Stimulated activated CD4-positive, alpha-beta T cell treated with anti-CD3 and anti-CD28 coated beads, Interleukin-1b, Interleukin-23, amount 100 ng/mL, for 4 hours (primary cell): ENCODE results near the gene ZIC5.
"Not testable (repeated sequence)": the region's sequence is repeated elsewhere in the genome, so short reads cannot be mapped to it uniquely, and the experiment has no call there.

ENCODE experiments used
- DNase-seq, 2 donors: peaks; one replicate each; pipeline ENCODE4 v3.0.0-alpha.2; 2020; ENCODE audit warnings: low read depth in 2 of 2

The ZIC5 gene

DNA sequence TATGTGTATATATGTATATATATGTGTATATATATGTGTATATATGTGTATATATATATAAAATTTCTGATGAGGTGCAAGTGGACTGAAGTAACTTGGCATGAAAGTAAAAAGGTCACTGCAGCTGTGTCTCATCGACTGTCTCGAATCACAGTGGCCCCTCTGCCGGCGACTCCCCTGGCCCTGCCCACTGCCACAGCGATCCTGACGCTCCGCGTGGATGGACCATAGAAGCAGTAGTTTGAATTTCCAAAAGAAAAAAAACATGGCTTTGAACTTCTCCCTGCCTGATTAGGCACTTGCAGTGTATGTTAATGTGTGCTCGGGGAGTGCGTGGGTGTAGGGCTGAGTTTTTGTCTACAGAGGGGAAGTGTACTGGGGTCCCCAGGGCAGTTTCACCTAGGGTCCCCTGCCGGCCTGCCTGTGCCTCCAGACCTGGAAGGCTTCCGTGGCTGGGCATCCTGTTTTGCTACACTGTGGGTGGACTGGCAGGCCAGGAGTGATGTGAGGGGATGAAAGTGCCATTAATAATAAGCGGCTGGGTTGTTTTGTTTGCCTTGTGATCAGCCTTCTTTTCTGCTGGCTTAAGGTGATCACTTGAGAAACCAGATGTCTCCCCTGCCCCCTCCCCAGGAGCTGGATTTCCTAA, 10.8 kb downstream of the ZIC5 start:
- DNase-seq: no peak

DNA sequence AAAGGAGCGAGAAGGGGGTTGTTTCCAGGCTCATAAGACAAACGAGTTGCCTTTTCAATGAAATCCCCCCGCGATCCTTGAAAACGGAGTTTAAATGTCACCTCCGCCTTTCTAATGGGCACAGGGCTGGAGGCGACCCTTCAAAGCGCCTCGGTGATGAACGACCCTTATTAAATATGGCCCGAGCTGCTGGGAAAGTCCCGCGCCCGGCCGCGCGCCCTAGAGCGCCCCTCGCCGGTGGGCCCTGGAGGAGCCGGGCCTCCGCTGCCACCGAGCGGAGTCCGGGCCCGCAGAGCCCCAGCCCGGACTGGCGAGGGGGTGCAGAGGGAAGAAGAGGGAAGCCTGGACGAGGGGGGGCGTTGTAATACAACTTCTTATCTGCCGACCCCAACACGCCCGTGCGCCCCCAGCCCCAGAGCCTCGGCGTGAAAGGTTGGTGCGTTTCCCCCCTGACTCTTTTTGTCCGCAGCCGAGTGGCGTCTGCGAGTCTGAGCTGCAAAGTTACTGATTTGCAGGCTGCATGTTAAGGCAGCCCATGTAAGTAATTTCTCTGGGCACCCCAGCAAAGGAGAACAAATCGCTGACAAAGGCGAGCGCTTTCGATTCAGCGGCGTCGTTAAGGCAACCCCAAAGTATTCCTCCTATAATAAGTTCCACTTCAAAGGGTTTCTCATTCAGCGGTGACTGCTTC, 11.9 kb downstream of the ZIC5 start:
- DNase-seq: no peak

DNA sequence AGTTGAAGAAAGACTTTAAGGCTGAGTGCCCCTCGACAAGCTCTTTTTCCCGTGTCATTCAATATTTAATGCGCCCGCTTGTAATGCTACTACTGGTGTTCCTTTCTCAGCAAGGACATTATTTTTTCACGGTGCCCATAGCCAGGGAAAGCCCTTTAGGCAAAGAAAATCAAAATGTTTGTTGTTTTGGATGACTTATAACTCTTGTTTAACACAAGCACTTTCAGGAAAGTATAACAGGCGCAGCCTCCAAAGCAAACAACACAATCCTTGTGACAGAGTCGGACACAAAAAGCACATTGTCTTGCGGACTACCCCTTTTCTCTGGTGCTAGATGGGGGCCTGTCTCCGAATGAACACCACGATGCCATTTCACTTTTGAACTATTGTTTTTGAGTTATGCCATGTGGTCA, 12.4 kb downstream of the ZIC5 start:
- DNase-seq: no peak

DNA sequence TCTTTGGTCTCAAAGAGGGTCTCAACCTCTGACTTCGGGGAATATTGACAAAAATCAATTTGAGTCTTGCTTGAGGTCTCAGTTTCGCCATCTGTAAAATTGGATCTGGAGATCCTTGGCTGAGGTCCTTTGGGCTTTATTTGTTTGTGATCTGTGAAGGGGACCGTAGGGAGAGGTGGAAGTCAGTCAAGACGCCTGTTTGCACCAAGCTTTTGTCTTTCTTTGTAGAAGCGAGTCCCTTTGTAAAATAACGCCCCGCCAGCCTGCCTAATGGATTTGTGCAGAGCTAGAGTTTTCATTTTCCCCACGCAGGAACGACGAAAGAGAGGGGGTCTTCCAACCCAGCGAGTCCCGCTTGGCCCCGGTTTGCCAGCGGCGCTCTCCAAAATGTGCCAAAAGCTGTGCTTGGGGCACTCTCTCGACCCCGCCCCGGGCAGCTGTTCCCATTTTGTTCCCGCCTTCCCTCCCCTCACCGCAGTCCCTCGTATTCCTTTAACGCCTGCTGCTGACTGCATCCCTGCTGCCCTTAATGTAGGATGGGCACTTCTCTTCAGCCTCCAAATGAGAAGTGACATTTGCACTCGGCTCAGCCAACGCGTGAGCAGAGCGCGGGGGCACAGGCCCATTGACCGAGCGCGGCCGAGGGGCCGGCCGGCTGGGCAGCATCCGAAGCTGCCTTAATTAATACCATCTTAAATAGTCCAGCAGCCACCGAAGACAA, 13.0 kb downstream of the ZIC5 start:
- DNase-seq: no peak

DNA sequence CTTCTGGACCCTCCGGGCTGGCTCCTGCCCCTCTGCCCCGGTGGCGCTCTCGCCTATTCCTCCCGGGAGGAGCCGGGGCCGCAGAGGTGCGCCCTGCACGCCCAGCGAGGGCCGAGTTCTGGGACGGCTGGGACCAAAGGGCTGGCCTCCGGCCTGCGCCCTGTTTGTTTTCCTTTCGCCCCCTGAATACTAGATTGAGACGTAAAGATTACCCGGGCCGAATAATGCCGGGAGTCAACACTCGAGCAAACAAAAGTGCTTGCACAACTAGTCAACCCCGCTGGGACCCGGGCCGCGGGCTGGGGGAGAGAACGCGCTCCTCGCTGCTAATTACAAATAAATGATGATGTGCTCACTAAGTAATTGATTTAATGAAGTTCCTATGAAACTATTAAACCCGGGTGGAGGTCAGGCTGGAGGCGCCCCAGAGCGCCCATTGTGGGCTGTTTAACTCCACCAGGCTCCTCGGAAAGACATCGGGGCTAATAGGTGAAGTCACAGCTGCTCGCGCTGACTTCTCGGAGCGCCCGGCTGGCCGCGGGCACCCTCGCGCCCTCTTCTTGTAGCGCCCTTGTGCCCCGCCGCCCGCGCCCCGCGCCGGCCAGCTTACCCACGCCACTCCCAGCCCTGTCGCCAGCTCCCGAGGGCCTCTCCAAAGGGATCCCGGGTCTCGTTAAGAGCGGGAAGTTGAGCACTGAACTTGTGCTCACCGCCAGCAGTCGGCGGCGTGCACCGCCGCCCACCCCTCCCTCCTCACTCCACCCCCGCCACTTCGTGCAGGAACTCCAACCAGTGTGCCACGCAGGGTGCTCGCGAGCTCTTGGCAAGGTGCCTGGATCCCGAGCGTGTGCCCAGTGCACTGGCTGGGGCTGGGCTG, 14.9 kb downstream of the ZIC5 start:
- no peak for DNase-seq

DNA sequence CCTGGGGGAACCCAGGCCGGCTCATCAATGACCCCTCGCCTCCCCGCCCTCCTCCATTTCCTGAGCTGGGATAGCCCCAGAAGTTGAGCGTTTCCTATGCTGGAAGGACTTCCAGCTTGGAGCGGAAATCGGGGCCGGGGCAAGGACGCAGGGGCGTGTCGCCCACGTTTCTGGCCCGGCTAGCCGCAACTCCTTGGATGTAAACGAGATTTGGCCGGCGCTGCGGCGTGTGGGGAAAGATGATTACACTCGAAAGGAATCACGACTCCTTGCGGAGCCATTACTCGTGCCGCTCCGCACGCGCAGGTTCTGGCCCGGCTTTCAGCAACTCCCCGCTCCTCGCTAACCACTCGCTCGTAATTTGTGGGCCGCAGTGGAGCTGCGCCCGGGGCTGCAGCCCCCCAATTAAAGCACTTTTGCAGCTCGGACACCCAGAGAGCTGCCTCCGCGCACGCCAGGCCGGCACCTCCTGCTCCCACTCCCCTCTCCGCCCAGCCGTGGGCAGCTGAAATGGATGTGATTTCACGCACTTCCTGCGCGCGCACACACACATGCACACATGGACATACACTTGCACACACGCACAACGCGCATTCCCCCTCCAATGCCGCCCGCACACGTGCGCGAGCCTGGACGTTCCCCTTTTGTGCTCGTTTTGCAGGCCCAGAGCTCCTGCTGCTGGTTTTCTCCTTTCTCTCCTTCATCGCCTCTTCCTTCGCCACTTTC, 15.7 kb downstream of the ZIC5 start:
- no peak for DNase-seq

DNA sequence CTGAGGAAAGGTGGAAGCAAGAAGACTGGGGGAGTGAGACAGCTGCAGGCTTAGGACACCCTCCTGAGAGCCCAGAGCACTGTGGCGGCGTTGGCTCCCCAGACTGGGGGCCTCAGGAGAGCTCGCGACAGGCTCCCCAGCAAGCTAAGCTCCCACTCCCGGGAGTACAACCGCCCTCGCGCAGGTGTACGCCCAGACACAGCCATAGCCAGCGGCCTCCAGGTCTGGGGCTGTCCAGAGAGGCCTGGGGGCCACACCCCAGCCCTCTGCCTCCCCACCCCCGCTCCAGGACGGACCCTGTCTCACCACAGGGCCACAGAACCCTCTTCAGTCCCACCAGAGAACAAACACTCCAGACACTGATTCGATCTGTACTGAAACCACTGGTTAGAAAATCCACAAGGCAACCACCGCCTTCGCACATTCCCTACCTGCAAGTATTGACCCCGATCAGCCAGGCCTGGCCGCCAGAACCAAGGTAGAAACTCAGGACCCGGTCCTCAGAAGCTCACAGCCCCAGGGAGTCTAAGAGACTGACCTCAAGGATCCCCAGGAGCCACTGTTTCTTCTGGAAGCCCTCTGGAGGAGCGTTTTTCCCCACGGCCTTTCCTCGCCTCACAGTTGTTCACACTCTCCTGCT, 16.3 kb downstream of the ZIC5 start:
- no peak for DNase-seq

DNA sequence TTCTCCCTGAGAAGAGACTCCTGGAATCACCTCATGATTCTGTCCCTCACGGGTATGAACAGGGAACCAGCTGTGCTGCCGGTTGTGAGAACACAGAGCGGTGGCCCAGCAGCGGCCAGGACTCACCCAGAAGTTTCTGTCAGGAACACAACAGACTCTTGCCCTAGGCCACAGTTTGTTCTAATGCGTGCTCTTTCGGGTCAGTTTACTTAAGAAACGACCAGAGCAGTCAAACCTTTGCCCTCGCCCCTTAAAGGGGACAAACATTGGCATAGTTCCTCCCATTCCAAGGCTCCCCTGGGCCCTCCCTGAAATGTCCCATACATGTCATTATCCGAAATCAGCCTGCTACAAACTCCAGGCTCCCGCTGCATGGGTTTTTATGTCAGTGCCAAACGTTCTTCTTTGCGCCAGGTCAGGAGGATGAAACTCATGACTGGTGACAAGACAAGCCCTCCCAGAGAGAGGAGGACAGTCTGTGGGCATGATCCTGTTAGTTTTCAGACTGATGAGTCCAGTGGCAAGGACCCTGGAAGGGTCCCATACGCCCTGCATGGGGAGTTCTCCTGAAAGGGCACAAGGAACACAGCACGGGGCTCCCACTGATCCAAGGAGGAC, 18.3 kb downstream of the ZIC5 start:
- no peak for DNase-seq

DNA sequence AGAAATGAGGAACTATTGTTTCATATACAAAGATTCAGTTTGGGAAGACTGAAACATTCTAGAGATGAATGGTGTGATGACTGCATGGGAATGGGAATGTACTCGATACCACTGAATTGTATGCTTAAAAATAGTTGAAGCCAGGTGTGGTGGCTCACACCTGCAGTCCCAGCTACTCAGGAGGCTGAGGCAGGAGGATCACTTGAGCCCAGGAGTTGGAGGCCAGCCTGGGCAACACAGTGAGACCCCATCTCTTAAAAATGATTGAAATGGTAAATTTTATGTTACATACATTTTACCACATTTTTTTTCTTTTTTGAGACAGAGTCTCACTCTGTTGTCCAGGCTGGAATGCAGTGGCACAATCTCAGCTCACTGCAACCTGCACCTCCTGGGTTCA, 19.9 kb downstream of the ZIC5 start:
- DNase-seq: not testable (repeated sequence)

DNA sequence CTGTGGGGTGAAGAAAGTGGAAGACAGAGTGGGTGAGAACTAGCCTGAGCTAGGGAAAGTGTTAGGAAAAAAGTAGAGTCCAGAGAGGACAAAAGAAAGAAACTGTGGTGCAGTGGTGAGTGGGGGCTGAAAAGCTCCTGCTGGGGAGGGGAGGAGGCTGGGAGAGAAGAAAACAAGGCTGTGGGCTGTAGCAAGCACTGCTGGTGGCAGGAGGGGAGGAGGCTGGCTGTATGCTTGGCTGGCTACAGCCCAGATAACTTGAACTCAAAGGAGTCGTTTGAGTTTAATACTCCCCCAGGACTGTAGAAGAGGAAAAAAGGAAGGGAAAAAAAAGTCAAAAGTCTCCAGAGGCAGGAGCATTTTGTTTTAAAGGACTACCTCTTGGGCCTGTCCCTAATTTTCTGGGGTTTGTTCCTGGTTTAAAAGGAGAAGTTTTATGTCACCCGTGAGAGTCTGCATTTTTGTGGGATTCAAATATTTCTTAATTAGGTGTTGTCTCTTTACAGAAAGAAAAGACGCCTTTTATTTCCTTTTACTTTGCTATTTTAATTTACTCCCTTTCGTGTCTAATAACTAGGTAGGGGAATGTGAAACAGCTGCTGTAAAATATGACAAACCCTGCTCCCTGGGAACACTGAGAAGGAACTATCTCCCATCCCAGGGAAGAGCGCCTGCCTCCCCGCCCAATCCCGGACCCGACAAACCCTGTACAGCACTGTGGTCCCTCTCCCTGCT, 21.7 kb downstream of the ZIC5 start:
- no peak for DNase-seq

DNA sequence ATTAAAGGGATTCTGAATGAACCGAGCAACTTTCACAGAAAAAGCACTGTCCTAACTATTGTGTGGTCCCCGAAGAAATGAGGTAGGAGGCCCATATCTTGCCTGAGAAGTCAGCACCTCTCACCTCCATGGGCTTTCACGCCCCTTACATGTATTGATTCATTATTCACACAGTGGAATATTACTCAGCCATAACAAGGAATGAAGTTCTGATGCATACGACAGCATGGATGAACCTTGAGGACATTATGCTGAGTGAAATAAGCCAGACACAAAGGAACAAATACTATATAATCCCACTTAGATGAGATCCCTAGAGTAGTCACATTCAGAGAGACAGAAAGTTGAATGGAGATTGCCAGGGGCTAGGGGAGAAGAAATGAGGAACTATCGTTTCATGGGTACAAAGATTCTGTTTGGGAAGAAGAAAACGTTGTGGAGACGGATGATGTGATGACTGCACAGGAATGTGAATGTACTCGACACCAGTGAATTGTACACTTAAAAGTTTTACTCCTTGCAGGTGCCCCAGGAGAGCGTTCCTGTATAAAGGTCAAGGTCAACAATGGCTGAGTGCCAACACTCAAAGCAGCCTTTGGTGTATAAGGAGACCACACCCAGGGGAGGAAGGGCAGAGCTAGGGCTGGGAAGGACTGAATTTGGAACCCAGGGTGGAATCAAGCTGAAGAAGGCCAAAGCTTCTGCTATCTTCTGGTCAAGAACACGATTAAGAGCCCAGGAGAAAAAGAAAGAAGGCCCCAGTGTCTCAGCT, 22.5 kb downstream of the ZIC5 start:
- DNase-seq: no peak

DNA sequence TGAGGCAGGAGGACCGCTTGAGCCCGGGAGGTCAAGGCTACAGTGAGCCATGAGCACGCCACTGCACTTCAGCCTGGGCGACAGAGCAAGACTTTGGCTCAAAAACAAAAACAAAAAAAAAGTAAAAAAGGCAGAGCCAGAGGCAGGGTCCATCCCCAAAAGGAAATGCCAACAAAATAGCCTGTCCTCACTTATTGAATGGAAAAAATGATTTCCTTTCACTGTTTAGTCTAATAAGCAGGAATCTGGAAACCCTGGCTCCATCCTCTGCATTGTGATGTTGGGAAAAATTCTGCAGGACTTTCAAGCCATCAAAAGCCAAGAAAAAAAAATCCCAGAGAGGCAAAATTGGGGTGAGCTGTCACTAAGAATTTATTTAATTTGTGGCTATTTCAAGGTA, 23.2 kb downstream of the ZIC5 start:
- no peak for DNase-seq

DNA sequence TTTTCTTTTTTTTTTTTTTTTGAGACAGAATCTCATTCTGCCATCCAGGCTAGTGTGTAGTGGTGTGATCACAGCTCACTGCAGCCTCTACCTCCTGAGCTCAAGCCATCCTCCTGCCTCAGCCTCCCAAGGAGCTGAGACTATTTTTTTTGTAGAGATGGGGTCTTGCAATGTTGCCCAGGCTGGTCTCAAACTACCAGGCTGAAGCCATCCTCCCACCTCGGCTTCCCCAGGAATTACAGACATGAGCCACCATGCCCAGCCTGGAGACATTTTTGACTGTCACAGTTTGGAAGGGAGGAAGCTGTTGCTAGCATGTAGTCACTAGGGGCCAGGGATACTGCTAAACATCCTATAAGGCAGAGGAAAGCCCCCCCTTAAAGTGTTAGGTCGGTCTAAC, 23.9 kb downstream of the ZIC5 start:
- no peak for DNase-seq

DNA sequence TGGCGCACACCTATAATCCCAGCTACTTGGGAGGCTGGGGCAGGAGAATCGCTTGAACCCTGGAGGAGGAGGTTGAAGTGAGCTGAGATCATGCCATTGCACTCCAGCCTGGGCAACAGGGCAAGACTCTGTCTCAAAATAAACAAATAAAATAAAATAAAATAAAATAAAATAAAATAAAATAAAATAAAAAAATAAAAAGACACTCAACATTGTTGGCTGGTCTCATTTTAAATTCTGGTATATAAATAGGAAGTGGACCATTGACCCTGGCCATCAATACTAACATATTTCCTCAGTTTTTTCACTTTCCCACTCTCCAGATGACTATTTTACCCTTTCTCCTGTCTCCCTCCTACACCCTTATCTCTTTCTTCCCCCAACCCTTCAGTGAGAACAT, 26.1 kb downstream of the ZIC5 start:
- DNase-seq: not testable (repeated sequence)

DNA sequence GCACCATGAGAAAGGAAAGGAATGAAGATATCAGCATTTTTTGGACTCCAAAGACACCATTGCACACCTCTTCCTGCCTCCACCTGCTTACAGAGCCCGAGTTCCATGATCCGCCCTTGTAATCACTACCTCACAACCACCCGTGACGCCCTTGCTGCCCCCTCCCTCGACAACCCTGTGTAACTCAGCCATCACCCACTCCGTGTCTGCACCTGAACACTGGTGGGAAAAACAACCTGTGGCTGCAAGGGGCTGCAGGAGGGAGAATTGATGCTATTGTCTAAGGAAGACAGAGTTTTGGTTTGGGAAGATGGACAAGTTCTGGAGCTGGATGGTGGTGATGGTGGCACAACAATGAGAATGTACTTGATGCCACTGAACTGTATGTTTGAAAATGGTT, 27.0 kb downstream of the ZIC5 start:
- DNase-seq: no peak

DNA sequence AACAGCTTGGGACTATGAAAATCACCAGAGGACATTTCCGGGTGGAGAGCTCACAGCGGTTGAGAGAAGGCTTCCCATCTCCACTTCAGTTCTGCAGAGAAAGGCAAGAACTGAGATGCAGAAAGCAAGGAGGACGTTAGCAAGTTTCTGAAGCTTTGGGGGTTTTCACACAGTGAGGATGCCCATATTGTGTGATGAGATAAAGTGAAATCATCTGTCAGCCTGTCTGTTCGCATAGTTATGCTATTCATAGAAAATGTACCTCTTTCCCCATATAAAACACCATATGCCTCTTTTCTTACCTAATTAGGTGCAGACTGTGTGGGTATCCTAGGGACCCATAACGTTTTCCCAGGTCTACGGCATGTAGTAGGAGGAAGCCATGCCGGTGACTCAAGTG, 27.5 kb downstream of the ZIC5 start:
- no peak for DNase-seq

DNA sequence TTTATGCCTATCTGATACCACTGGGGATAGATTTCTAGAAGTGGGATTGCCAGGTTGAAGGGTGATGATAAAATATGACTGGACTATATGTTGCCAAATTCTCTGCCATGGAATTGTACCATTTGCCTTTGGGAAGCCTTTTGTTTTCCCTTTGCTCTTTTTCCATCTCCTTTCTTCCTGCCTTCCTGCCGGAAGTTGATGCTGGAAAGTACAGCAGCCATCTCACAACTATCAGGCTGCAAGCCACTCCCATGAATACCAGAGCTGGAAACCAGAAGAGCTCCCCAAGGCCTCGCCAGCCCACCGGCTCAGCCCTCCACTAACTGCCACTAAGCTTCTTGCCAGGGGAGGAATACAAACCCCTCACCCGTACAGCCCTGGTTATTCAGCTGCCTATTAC, 29.7 kb downstream of the ZIC5 start:
- DNase-seq: no peak

DNA sequence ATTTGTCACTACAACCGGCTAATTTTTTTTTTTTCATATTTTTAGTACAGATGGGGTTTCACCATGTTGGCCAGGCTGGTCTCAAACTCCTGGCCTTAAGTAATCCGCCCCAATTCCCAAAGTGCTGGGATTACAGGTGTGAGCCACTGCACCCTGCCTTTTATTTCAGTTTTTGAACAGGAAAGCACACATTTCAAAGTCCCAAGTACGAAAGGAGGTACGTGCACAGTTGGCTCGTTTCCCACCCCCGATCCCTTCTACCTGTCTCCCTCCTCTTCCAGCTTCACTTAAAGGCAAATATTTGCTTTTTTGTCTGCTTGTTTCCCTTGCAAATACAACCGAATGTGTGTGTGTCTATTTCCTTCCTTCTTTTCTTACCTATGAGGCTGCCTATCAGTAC, 30.5 kb downstream of the ZIC5 start:
- no peak for DNase-seq

DNA sequence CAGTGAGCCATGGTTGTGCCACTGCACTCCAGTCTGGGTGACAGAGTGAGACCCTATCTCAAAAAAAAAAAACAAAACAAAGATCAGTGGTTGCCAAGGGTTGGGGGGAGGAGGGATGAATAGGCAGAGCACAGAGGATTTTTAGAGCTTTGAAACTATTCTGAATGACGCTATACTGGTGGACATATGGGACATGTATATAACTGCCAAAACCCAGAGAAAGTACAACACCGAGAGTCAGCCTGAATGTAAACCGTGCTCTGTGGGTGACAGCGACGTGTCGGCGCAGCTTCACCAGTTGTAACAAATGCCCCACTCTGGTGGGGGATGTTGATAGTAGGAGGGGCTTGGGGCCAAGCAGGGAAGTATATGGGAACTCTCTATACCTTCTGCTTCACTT, 32.9 kb downstream of the ZIC5 start:
- no peak for DNase-seq
